HG03342 (cell line): ENCODE measurements around the gene INAVA.
"Not testable (repeated sequence)": the region's sequence is repeated elsewhere in the genome, so short reads cannot be mapped to it uniquely, and the experiment has no call there.

Experiments used
- ATAC-seq: cut with Tn5 transposase; IDR thresholded peaks from one replicate; pipeline ENCODE4 v1.9.1; 2021; ENCODE audit warnings: mild to moderate bottlenecking, moderate library complexity; ENCODE audit not compliant: unreplicated experiment

The INAVA gene

GRCh38 chr1:200896531-200897196 is 2.0 kb downstream of the INAVA start:
- ATAC-seq = no peak

- no peak for ATAC-seq
These were observed 2.6 kb downstream of the INAVA start for GRCh38 chr1:200897259-200897658.

- no peak for ATAC-seq
These were observed 4.3 kb downstream of the INAVA start for GRCh38 chr1:200899015-200899386.

GRCh38 chr1:200899451-200899915 is 4.8 kb downstream of the INAVA start:
- no peak for ATAC-seq

- ATAC-seq = no peak
These were observed 5.5 kb downstream of the INAVA start for GRCh38 chr1:200899954-200900867.

- ATAC-seq = no peak
These were observed 6.2 kb downstream of the INAVA start for GRCh38 chr1:200900877-200901276.

- no peak for ATAC-seq
These were observed 6.7 kb downstream of the INAVA start for GRCh38 chr1:200901350-200901749.

- no peak for ATAC-seq
These were observed 7.2 kb downstream of the INAVA start for GRCh38 chr1:200901796-200902444.

- no peak for ATAC-seq
These were observed 9.1 kb downstream of the INAVA start for GRCh38 chr1:200903793-200904192.

GRCh38 chr1:200904772-200905171 is 10.1 kb downstream of the INAVA start:
- no peak for ATAC-seq

- peak; percentile 32 for ATAC-seq
These were observed 10.8 kb downstream of the INAVA start for GRCh38 chr1:200905411-200906052.

- no peak for ATAC-seq
These were observed 11.8 kb downstream of the INAVA start for GRCh38 chr1:200906491-200906890.

GRCh38 chr1:200907611-200908097 is 13.0 kb downstream of the INAVA start:
- ATAC-seq = peak; percentile 77

GRCh38 chr1:200908191-200908868 is 13.6 kb downstream of the INAVA start:
- ATAC-seq = no peak

GRCh38 chr1:200909071-200909470 is 14.4 kb downstream of the INAVA start:
- no peak for ATAC-seq

GRCh38 chr1:200909757-200910239 is 15.1 kb downstream of the INAVA start:
- peak; percentile 40 for ATAC-seq

GRCh38 chr1:200911361-200911760 is 16.7 kb downstream of the INAVA start:
- ATAC-seq = no peak

- ATAC-seq = not testable (repeated sequence)
These were observed 17.2 kb downstream of the INAVA start for GRCh38 chr1:200911936-200912335.

- no peak for ATAC-seq
These were observed 18.2 kb downstream of the INAVA start for GRCh38 chr1:200912737-200913407.

GRCh38 chr1:200916152-200916551 is 21.5 kb downstream of the INAVA start:
- no peak for ATAC-seq
